Activated T-cell treated with anti-CD3 and anti-CD28 coated beads for 1 hour (primary cell): Measurements from ENCODE around the gene TEDC1.
"Not testable (repeated sequence)": the region's sequence is repeated elsewhere in the genome, so short reads cannot be mapped to it uniquely, and the experiment has no call there.

Experiments
- DNase-seq: peaks from one replicate; pipeline ENCODE4 v3.0.0-alpha.2; 2020; ENCODE audit warnings: low read depth

Gene TEDC1

DNA sequence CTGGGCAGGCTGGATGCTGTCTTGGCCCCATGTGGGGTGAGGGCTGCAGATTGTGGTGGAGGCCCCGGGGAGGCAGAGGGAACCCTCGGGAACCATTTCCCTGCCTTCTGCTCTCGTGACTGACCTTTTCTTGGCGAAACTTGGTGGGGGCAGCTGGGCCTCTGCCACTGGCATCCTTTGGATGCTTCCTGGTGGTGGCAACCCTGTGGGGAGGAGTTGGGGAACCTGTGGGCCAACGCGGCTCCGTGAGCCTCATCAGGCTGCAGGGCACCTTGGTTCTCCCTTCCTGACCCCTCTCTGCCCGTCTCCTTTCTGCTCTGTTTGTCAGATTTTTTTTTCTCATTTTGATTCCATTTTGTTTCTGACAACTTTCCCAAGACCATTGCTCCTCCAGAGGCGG is 49.8 kb downstream of the TEDC1 start:
- no peak for DNase-seq

DNA sequence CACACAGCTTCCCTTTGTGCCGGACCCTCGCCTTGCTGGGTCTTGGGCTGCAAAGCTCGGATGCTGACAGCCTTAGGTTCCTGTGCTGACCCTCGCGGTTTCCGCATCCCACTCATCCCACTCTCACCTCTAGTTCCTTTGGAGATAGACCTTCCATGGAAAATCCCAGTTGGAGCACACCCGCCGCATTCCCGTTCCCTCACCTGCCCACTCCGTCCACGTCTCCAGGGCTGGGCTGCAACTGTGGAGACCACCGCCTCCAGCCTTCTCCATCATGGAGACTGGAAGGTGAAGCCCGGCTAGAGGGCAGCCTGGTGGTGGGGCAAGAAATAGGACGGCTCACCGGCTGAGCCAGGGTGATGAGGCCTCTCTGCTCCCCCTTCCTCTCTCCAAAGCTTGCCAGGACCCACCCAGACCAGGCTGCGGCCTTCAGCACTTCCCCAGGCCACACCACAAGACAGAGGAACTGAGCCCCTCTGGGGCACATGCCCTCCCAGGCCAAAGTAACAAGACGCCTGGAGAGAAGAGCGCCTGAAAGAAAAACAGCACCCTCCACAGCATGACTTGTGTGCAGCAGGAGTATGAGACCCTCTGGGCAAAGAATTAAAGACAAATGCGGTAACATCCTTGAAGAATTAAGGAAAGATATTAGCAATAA is 50.3 kb downstream of the TEDC1 start:
- DNase-seq: no peak

DNA sequence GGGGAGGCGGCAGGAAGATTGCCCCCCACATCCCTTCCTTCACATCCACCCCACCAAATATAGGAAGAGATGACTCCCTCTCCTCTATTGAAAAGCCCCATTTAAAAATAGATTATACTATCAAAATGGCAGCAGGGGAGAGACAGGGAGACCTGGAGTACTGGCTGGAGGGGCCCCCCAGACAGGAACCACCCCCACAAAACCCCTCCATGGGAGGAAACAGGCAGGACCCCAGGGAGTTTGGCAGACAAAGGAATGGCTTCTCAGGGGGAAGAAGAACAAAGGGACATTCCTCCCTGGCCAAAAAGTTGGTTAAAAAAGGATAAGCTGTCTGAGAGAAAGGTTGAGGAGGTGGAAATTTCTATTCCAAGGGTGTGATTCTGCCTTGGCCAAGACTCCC is 54.6 kb downstream of the TEDC1 start:
- not testable (repeated sequence) for DNase-seq

DNA sequence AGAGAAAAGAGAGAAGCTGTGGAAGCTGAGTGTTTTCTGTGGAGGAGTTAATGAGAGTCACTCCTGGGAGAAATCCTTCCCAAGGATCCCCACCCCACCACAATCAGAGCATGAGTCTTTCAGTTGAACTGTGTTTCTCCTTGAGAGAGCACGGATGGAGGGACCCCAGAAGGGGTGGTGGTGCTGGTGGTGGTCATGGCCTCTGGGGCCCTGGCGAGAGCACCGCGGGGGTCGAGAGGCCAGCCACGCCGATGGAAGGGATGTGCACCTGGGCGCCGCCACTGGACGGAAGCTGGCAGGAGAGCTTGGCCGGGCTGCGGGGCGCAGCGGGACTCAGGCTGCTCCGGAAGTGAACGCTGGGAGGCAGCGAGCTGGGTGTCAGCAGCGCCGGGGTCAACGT is 55.4 kb downstream of the TEDC1 start:
- not testable (repeated sequence) for DNase-seq

DNA sequence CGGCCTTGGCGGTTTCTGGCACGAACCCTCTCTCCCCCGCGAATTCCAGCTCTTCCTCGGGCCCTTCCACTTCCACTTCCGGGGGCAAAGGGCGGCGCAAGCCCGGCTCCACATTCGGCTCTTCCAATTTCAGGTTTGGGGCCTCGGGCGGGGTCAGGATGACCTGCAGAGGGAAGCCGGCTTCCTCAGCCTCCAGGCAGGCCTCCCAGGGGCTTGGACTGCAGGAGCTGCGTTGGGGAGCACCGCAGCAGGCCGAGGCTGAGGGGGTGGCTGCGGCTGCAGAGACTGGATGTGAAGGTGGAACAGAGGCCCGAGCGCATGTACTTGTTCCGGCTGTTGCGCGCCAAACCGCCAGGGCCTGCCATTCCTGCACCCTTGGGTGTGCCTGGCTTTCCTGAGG is 56.0 kb downstream of the TEDC1 start:
- not testable (repeated sequence) for DNase-seq

DNA sequence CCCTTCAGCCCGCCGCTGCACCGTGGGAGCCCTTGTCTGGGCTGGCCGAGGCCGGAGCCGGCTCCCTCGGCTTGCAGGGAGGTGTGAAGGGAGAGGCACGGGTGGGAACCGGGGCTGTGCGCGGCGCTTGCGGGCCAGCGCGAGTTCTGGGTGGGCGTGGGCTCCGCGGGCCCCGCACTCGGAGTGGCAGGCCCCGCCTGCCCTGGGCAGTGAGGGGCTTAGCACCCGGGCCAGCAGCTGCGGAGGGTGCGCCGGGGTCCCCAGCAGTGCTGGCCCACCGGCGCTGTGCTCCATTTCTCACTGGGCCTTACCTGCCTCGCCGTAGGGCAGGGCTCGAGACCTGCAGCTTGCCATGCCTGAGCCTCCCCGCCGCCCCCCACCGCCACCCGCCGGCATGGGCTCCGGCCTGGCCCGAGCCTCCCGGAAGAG is 56.7 kb downstream of the TEDC1 start:
- no peak for DNase-seq
